Adrenal gland (tissue), 12 donors: Measurements from ENCODE around the gene XYLB. TPM values are rescaled to one million over a fixed set of nuclear protein-coding genes. Genes with fewer than 3 reads are reported as not detected.

ENCODE experiments used
- DNase-seq, 7 donors: peaks; one replicate each; pipeline ENCODE4 v3.0.0-alpha.2; 2019 to 2020
- H3K27ac ChIP-seq, 5 donors: fragments of 200-600 bp; sonication (generic) in 4 of 5; 1 replicate in 3 of 5; 2 replicates in 2 of 5; pipeline versions ENCODE4 v1.5.1 to v1.8.0; 2016 to 2020; ENCODE audit warnings: mild to moderate bottlenecking in 1 of 5
- H3K27me3 ChIP-seq: fragments of 200-600 bp; 2 replicates; pipeline ENCODE4 v1.8.0; 2021
- H3K36me3 ChIP-seq, 2 donors: fragments of 200-600 bp; replicated peaks in 1 of 2; 1 replicate in 1 of 2; 2 replicates in 1 of 2; pipeline versions ENCODE4 v1.5.1 to v1.8.0; 2018 to 2022
- H3K4me1 ChIP-seq, 2 donors: fragments of 200-600 bp; replicated peaks in 1 of 2; 1 replicate in 1 of 2; 2 replicates in 1 of 2; pipeline versions ENCODE4 v1.5.1 to v1.8.0; 2018 to 2021
- H3K4me3 ChIP-seq, 4 donors: fragments of 200-600 bp; sonication (generic) in 3 of 4; one replicate each; pipeline ENCODE4 v1.5.1; 2016 to 2018
- H3K9me3 ChIP-seq, 3 donors: fragments of 200-600 bp; sonication (generic) in 1 of 3; replicated peaks in 1 of 3; 1 replicate in 2 of 3; 2 replicates in 1 of 3; pipeline versions ENCODE4 v1.5.1 to v1.8.0; 2016 to 2021
- CTCF ChIP-seq, 6 experiments: fragments of 450-650 bp in 4 of 6; fragments of 200-600 bp in 2 of 6; sonication (generic) in 1 of 6; IDR thresholded peaks; 1 replicate in 5 of 6; 2 replicates in 1 of 6; pipeline versions ENCODE4 v1.5.1 to v1.8.0; 2016 to 2021; ENCODE audit warnings: antibody characterized with exemption in 6 of 6, mild to moderate bottlenecking in 2 of 6, moderate library complexity in 1 of 6
- POLR2A ChIP-seq, 2 donors: fragments of 450-650 bp; IDR thresholded peaks; one replicate each; pipeline ENCODE4 v1.6.1; 2017; ENCODE audit warnings: antibody characterized with exemption in 2 of 2, mild to moderate bottlenecking in 2 of 2, moderate library complexity in 1 of 2
- whole genome bisulfite sequencing, 4 donors: extraction: QIAGEN DNeasy Blood & Tissue Kit in 2 of 4; methylation state at CpG; one replicate each; pipeline versions ENCODE4 v1.1.5 to v1.1.7; 2013 to 2017; 5-methylcytosine and 5-hydroxymethylcytosine counted together
- intact Hi-C, 2 donors: fragments of 100-400 bp; cut with DNase I; formaldehyde crosslinking; loops; one replicate each; pipeline versions ENCODE4 v1.14.1 to v1.15.0; 2022 to 2023
- polyA plus RNA-seq, 3 donors: library from polyadenylated mRNA; stranded (reverse); fragments of 200-250 nt in 2 of 3; fragments of 350-450 nt in 1 of 3; fragmentation: Illumina TruSeq in 1 of 3; extraction: RNeasy Lipid Tissue Mini Kit (QIAGEN cat#74804) in 1 of 3; gene quantifications; one replicate each; pipeline ENCODE4 v1.2.3, GENCODE V29; 2013 to 2014
- total RNA-seq, 9 donors: library from RNA; depleted of rRNA in 4 of 9; stranded (reverse); fragments of >200 nt in 4 of 9; fragments of 120-200 nt in 1 of 9; fragmentation: NEBNext Ultra II Directional in 1 of 9; extraction: Animal tissue kit (Norgen Biotek cat#: 25700) in 1 of 9; gene quantifications; one replicate each; pipeline versions ENCODE4 v1.1.0 to v1.2.4, GENCODE V29; 2013 to 2023
- donor health status: healthy with polysubstance abuse.
- donor health status: Bipolar disorder and iron deficiency.
- donor health status: DM: yes; HTN: yes; CAD: no.
- donor health status: DM: no; HTN: no; CAD: no.
- donor health status: DM: no; HTN: no; CAD: no.
- donor health status: DM: yes; HTN: yes; CAD: no.

XYLB gene
- total and polyA plus RNA-seq, 12 donors = 1.5 to 14.9 (median 7.5) TPM

GRCh38 chr3:38457111-38458003 is 110.8 kb downstream of the XYLB start:
- peak in 1 of 2 donors; percentile 29 for TF ChIP-seq POLR2A (IDR thresholded peaks at IDR 0.05)
- peak in 1 of 6 experiments; percentile 8 for TF ChIP-seq CTCF (IDR thresholded peaks at IDR 0.05)
- DNase-seq = peak in 6 of 7 donors; percentile 48 to 82 (median 72)
- H3K4me1 ChIP-seq = peaks cover 57 to 67% of the 10 kb centered on the region in 2 donors
- WGBS, 4 donors = 64 to 67% (median 65%) methylated on average over 6 to 9 of the region's 9 CpGs
- no peaks in the 10 kb centered on the region for H3K27me3 ChIP-seq
- H3K4me3 ChIP-seq = no peak overlapping the region
- H3K36me3 ChIP-seq = no peaks in the 10 kb centered on the region
- H3K27ac ChIP-seq = peak overlapping the region in 4 of 5 donors; percentile 53 to 94 (median 82)
- intact Hi-C loops = no loop called here
- H3K9me3 ChIP-seq = no peaks in the 10 kb centered on the region

- 37 to 100% (median 43%) methylated on average over 2 to 13 of the region's 13 CpGs for WGBS, 4 donors
- H3K9me3 ChIP-seq = no peaks in the 10 kb centered on the region
- TF ChIP-seq POLR2A (IDR thresholded peaks at IDR 0.05) = peak in 1 of 2 donors; percentile 84
- TF ChIP-seq CTCF (IDR thresholded peaks at IDR 0.05) = no peak
- H3K36me3 ChIP-seq = no peaks in the 10 kb centered on the region
- DNase-seq = peak; percentile 74 to 91 (median 89)
- intact Hi-C loops = no loop called here
- no peaks in the 10 kb centered on the region for H3K27me3 ChIP-seq
- peak overlapping the region in 3 of 4 donors; percentile 27 to 61 (median 42) for H3K4me3 ChIP-seq
- peak overlapping the region; percentile 47 to 94 (median 74) for H3K27ac ChIP-seq
- peaks cover 57 to 70% of the 10 kb centered on the region in 2 donors for H3K4me1 ChIP-seq
These were observed 112.4 kb downstream of the XYLB start for GRCh38 chr3:38458796-38459498.

GRCh38 chr3:38459499-38460048 is 113.0 kb downstream of the XYLB start:
- TF ChIP-seq CTCF (IDR thresholded peaks at IDR 0.05) (no peak), POLR2A (IDR thresholded peaks at IDR 0.05) (no peak)
- Histone ChIP-seq H3K27ac (peak overlapping the region; percentile 47 to 94 (median 74)), H3K36me3 (no peaks in the 10 kb centered on the region), H3K9me3 (no peaks in the 10 kb centered on the region), H3K27me3 (no peaks in the 10 kb centered on the region), H3K4me3 (peak overlapping the region in 3 of 4 donors; percentile 27 to 61 (median 42)), H3K4me1 (peaks cover 57 to 70% of the 10 kb centered on the region in 2 donors)
- WGBS, 4 donors = 20 to 57% (median 50%) methylated on average over 1 to 10 of the region's 10 CpGs
- intact Hi-C loops = no loop called here
- no peak for DNase-seq
